ENCODE data around the gene YIF1B.

YIF1B gene

DNA sequence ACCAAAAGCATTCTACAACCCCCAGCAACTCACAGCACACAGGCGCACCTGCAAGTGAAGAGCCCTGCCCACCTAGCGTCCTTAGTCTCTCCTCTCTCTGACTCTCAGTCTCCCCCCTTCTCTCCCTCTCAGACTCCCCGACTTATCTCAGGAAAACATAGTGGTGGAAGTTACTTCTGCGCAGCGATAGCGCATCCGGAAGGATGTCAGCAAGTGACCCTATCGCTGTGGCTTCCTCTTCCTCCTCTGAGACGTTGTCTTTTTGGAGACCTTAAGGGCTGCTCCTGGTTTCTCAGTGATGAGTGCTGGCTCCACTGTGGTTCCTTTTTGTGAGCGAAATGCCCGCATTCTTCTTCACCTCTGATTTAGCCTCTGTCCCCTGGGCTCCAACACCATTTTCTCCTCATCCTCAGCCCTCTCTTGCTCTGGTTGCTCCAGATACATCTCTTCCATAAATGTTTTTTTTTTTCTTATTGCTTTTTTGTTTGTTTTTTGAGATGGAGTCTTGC is 1.4 kb upstream of the YIF1B start:
- no peaks in the 10 kb centered on the region for H4K20me1 ChIP-seq (ENCODE audit: low read depth, low read length)
- peaks cover 3% of the 10 kb centered on the region; the same call in 1 of the 2 replicates for H3F3A ChIP-seq (ENCODE audit: insufficient read depth)
- H3K79me2 ChIP-seq (ENCODE audit: insufficient read depth, low read length) = 0 out of 2 replicates have a peak, but pooled peaks cover 8% of the 10 kb centered on the region
- peak overlapping the region; percentile 73 for H3K4me2 ChIP-seq (ENCODE audit: low read depth, low read length, poor library complexity, severe bottlenecking)
- H2AFZ ChIP-seq (ENCODE audit: low read depth, low read length, severe bottlenecking) = no peak overlapping the region
- no peak overlapping the region for H3K27ac ChIP-seq (ENCODE audit: low read depth, low read length)
- H3K9ac ChIP-seq (ENCODE audit: low read length) = no peak overlapping the region
- H3K4me3 ChIP-seq (ENCODE audit: insufficient read depth, low read length, poor library complexity, severe bottlenecking) = no peak overlapping the region
- TF ChIP-seq EZH2phosphoT487 (conservative IDR thresholded peaks at IDR 0.05; ENCODE audit: low read length) = no peak
- no peak for TF ChIP-seq CTCF (IDR thresholded peaks at IDR 0.05; ENCODE audit: insufficient read depth, low read length, poor library complexity, severe bottlenecking)
- no peaks in the 10 kb centered on the region for H3K36me3 ChIP-seq (ENCODE audit: low read length)
- no peaks in the 10 kb centered on the region for H3K27me3 ChIP-seq (ENCODE audit: low read length)
- H3K9me2 ChIP-seq (replicated peaks; ENCODE audit: insufficient read depth, low read length) = no peaks in the 10 kb centered on the region
- no peaks in the 10 kb centered on the region for H3K9me3 ChIP-seq (ENCODE audit: insufficient read depth, low read length)

GRCh38 chr19:38316477-38317067 is 825 bp upstream of the YIF1B start:
- H4K20me1 ChIP-seq (ENCODE audit: low read depth, low read length) = no peaks in the 10 kb centered on the region
- no peak for TF ChIP-seq EZH2phosphoT487 (conservative IDR thresholded peaks at IDR 0.05; ENCODE audit: low read length)
- TF ChIP-seq CTCF (IDR thresholded peaks at IDR 0.05; ENCODE audit: insufficient read depth, low read length, poor library complexity, severe bottlenecking) = no peak
- peak overlapping the region; percentile 98 for H2AFZ ChIP-seq (ENCODE audit: low read depth, low read length, severe bottlenecking)
- peaks cover 3% of the 10 kb centered on the region; the same call in 1 of the 2 replicates for H3F3A ChIP-seq (ENCODE audit: insufficient read depth)
- no peaks in the 10 kb centered on the region for H3K36me3 ChIP-seq (ENCODE audit: low read length)
- peak overlapping the region; percentile 54 for H3K9ac ChIP-seq (ENCODE audit: low read length)
- H3K79me2 ChIP-seq (ENCODE audit: insufficient read depth, low read length) = 0 out of 2 replicates have a peak, but pooled peaks cover 8% of the 10 kb centered on the region
- peak overlapping the region; percentile 57 for H3K4me3 ChIP-seq (ENCODE audit: insufficient read depth, low read length, poor library complexity, severe bottlenecking)
- H3K4me2 ChIP-seq (ENCODE audit: low read depth, low read length, poor library complexity, severe bottlenecking) = peak overlapping the region; percentile 73
- H3K9me2 ChIP-seq (replicated peaks; ENCODE audit: insufficient read depth, low read length) = no peaks in the 10 kb centered on the region
- H3K27ac ChIP-seq (ENCODE audit: low read depth, low read length) = peak overlapping the region; percentile 47
- H3K9me3 ChIP-seq (ENCODE audit: insufficient read depth, low read length) = no peaks in the 10 kb centered on the region
- no peaks in the 10 kb centered on the region for H3K27me3 ChIP-seq (ENCODE audit: low read length)

DNA sequence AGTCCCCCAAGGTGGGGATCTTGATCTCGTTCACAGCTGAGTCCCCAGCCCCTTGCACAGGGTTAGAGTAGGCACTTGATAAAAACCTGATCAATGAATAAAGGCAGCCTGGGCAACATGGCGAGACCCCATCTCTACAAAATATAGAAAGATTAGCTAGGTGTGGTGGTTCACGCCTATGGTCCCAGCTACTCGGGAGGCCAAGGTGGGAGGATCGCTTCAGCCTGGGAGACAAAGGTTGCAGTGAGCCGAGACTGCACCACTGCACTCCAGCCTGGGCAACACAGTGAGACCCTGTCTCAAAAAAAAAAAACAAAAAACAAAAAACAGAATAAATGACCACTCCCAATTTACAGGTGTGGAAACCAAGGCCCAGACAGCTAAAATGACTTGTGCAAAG is 4.8 kb downstream of the YIF1B start:
- no peak overlapping the region for H3K4me3 ChIP-seq (ENCODE audit: insufficient read depth, low read length, poor library complexity, severe bottlenecking)
- 0 out of 2 replicates have a peak, but pooled peaks cover 8% of the 10 kb centered on the region for H3K79me2 ChIP-seq (ENCODE audit: insufficient read depth, low read length)
- no peak overlapping the region for H2AFZ ChIP-seq (ENCODE audit: low read depth, low read length, severe bottlenecking)
- no peaks in the 10 kb centered on the region for H3K36me3 ChIP-seq (ENCODE audit: low read length)
- H3K9me3 ChIP-seq (ENCODE audit: insufficient read depth, low read length) = no peaks in the 10 kb centered on the region
- no peak for TF ChIP-seq EZH2phosphoT487 (conservative IDR thresholded peaks at IDR 0.05; ENCODE audit: low read length)
- TF ChIP-seq CTCF (IDR thresholded peaks at IDR 0.05; ENCODE audit: insufficient read depth, low read length, poor library complexity, severe bottlenecking) = no peak
- no peaks in the 10 kb centered on the region for H4K20me1 ChIP-seq (ENCODE audit: low read depth, low read length)
- no peak overlapping the region for H3K9ac ChIP-seq (ENCODE audit: low read length)
- no peak overlapping the region for H3K4me2 ChIP-seq (ENCODE audit: low read depth, low read length, poor library complexity, severe bottlenecking)
- no peaks in the 10 kb centered on the region for H3K9me2 ChIP-seq (replicated peaks; ENCODE audit: insufficient read depth, low read length)
- H3K27me3 ChIP-seq (ENCODE audit: low read length) = no peaks in the 10 kb centered on the region
- no peak overlapping the region for H3K27ac ChIP-seq (ENCODE audit: low read depth, low read length)
- peaks cover 3% of the 10 kb centered on the region; the same call in 1 of the 2 replicates for H3F3A ChIP-seq (ENCODE audit: insufficient read depth)

Measured in SU-DHL-6 (cell line).